Neural cell (in vitro differentiated cells): ENCODE measurements around the gene VGF. TPM values are rescaled to one million over a fixed set of nuclear protein-coding genes. Genes with fewer than 3 reads are reported as not detected.

Source experiments
- H2AFZ ChIP-seq: fragments of 200-600, 300-800 bp; sonication (generic), shearing (Covaris generic); 2 replicates; pipeline ENCODE4 v1.6.0; 2014; ENCODE audit warnings: low read depth, mild to moderate bottlenecking, antibody characterized with exemption, low read length, moderate library complexity
- H3F3A ChIP-seq: fragments of 200-600 bp; shearing (Covaris generic); 2 replicates; pipeline ENCODE4 v1.6.1; 2016; ENCODE audit warnings: mild to moderate bottlenecking, moderate library complexity, mixed read lengths, antibody characterized with exemption, low read length; ENCODE audit not compliant: insufficient read depth, poor library complexity, severe bottlenecking
- H3K27ac ChIP-seq: fragments of 200-600, 300-800 bp; sonication (generic), shearing (Covaris generic); 2 replicates; pipeline ENCODE4 v1.5.1; 2014; ENCODE audit warnings: mild to moderate bottlenecking, low read length, moderate library complexity
- H3K27me3 ChIP-seq: fragments of 300-800, 200-600 bp; sonication (generic), shearing (Covaris generic); 2 replicates; pipeline ENCODE4 v1.6.0; 2014; ENCODE audit warnings: mild to moderate bottlenecking, low read depth, low read length, moderate library complexity; ENCODE audit not compliant: insufficient read depth
- H3K36me3 ChIP-seq: fragments of 300-800, 200-600 bp; sonication (generic), shearing (Covaris generic); 2 replicates; pipeline ENCODE4 v1.5.1; 2014; ENCODE audit warnings: mild to moderate bottlenecking, antibody characterized with exemption, low read length, moderate library complexity; ENCODE audit not compliant: insufficient read depth
- H3K4me2 ChIP-seq: fragments of 300-800, 200-600 bp; sonication (generic), shearing (Covaris generic); 2 replicates; pipeline ENCODE4 v1.6.0; 2014; ENCODE audit warnings: mild to moderate bottlenecking, low read length
- H3K4me3 ChIP-seq: fragments of 300-800, 200-600 bp; sonication (generic), shearing (Covaris generic); 2 replicates; pipeline ENCODE4 v1.5.1; 2014; ENCODE audit warnings: mild to moderate bottlenecking, low read length, moderate library complexity
- H3K79me2 ChIP-seq: fragments of 200-600 bp; shearing (Covaris generic); replicated peaks from 2 replicates; pipeline ENCODE4 v1.6.0; 2014; ENCODE audit warnings: mild to moderate bottlenecking, low read length, moderate library complexity; ENCODE audit not compliant: insufficient read depth
- H3K9ac ChIP-seq: fragments of 300-800, 200-600 bp; sonication (generic), shearing (Covaris generic); 2 replicates; pipeline ENCODE4 v1.6.1; 2016; ENCODE audit warnings: mild to moderate bottlenecking, low read length, mixed read lengths
- H3K9me2 ChIP-seq: fragments of 200-600 bp; shearing (Covaris generic); 2 replicates; pipeline ENCODE4 v1.6.1; 2016; ENCODE audit warnings: mild to moderate bottlenecking, low read length, mixed read lengths; ENCODE audit not compliant: insufficient read depth
- H3K9me3 ChIP-seq: fragments of 200-600, 300-800 bp; sonication (generic), shearing (Covaris generic); 2 replicates; pipeline ENCODE4 v1.6.1; 2016; ENCODE audit warnings: mild to moderate bottlenecking, mixed run types, low read length, moderate library complexity, mixed read lengths
- H4K20me1 ChIP-seq: fragments of 200-600 bp; shearing (Covaris generic); 2 replicates; pipeline ENCODE4 v1.6.1; 2016; ENCODE audit warnings: mild to moderate bottlenecking, mixed run types; ENCODE audit not compliant: insufficient read depth
- CTCF ChIP-seq: fragments of 450-650 bp; IDR thresholded peaks from 2 replicates; pipeline ENCODE4 v1.5.1; 2014; ENCODE audit warnings: antibody characterized with exemption, mild to moderate bottlenecking, moderate library complexity; ENCODE audit not compliant: poor library complexity, severe bottlenecking
- MXI1 ChIP-seq: fragments of 450-650 bp; conservative IDR thresholded peaks from 2 replicates; pipeline ENCODE4 v1.6.1; 2014; ENCODE audit warnings: antibody characterized with exemption, mild to moderate bottlenecking; ENCODE audit not compliant: poor library complexity, severe bottlenecking
- POLR2AphosphoS5 ChIP-seq: IDR thresholded peaks from 2 replicates; pipeline ENCODE4 v1.6.1; 2012
- RAD21 ChIP-seq: fragments of 450-650 bp; conservative IDR thresholded peaks from 2 replicates; pipeline ENCODE4 v1.6.1; 2014; ENCODE audit warnings: antibody characterized with exemption, mild to moderate bottlenecking, moderate library complexity
- REST ChIP-seq: IDR thresholded peaks from 2 replicates; pipeline ENCODE4 v1.6.1; 2012; ENCODE audit warnings: borderline replicate concordance
- SMC3 ChIP-seq: fragments of 450-650 bp; conservative IDR thresholded peaks from 2 replicates; pipeline ENCODE4 v1.6.1; 2014; ENCODE audit warnings: antibody characterized with exemption, mild to moderate bottlenecking, moderate library complexity; ENCODE audit not compliant: poor library complexity
- TAF1 ChIP-seq: IDR thresholded peaks from 2 replicates; pipeline ENCODE4 v1.6.1; 2012; ENCODE audit warnings: low read depth
- polyA plus RNA-seq: library from polyadenylated mRNA; depleted of rRNA; stranded (reverse); fragments of >200 nt; gene quantifications from 2 replicates; pipeline ENCODE4 v1.2.3, GENCODE V29; 2014

The VGF gene
- polyA plus RNA-seq, 1 donor from 2014 or later = 39.3 TPM

- peaks cover 77% of the 10 kb centered on the region for H3K27me3 ChIP-seq
- H3K4me3 ChIP-seq = peak overlapping the region; percentile 94
- no peaks in the 10 kb centered on the region for H3K9me2 ChIP-seq
- no peaks in the 10 kb centered on the region for H3K9me3 ChIP-seq
- H4K20me1 ChIP-seq = no peaks in the 10 kb centered on the region
- no peaks in the 10 kb centered on the region for H3K36me3 ChIP-seq
- H3K9ac ChIP-seq = peak overlapping the region; percentile 59
- H3K27ac ChIP-seq = no peak overlapping the region
- peak overlapping the region; percentile 70 for H3K4me2 ChIP-seq
- no peak overlapping the region for H2AFZ ChIP-seq
- no peaks in the 10 kb centered on the region for H3F3A ChIP-seq
- no peaks in the 10 kb centered on the region for H3K79me2 ChIP-seq
- peak; percentile 97 for TF ChIP-seq CTCF
- no peak for TF ChIP-seq TAF1
- peak; percentile 77 for TF ChIP-seq RAD21
- peak; percentile 87 for TF ChIP-seq SMC3
- peak; percentile 8 for TF ChIP-seq REST
- peak; percentile 82 for TF ChIP-seq POLR2AphosphoS5
Observed at GRCh38 chr7:101169838-101170551, 4.6 kb upstream of the VGF start.

GRCh38 chr7:101169110-101169837 is 3.9 kb upstream of the VGF start:
- H3K27ac ChIP-seq = no peak overlapping the region
- H3K9ac ChIP-seq = peak overlapping the region; percentile 59
- peak overlapping the region; percentile 94 for H3K4me3 ChIP-seq

More at GRCh38 chr7:101169110-101169837, 3.9 kb upstream of the VGF start:
- H3K36me3 ChIP-seq = no peaks in the 10 kb centered on the region
- no peaks in the 10 kb centered on the region for H4K20me1 ChIP-seq
- H3K9me2 ChIP-seq = no peaks in the 10 kb centered on the region
- H2AFZ ChIP-seq = no peak overlapping the region
- TF ChIP-seq REST (peak; percentile 14), MXI1 (no peak)
- peaks cover 73% of the 10 kb centered on the region for H3K27me3 ChIP-seq
- peak overlapping the region; percentile 70 for H3K4me2 ChIP-seq
- H3K79me2 ChIP-seq = no peaks in the 10 kb centered on the region
- no peaks in the 10 kb centered on the region for H3K9me3 ChIP-seq
- no peaks in the 10 kb centered on the region for H3F3A ChIP-seq
